AG04449 (cell line): Measurements from ENCODE around the gene DNAH5.

Experiments
- CTCF ChIA-PET: fragments of 350-600 bp; formaldehyde crosslinking; extraction: SDS; loops from one replicate; lab custom pipeline; 2021; ENCODE audit warnings: antibody characterized with exemption; lab: Yijun Ruan, JAX
- POLR2A ChIA-PET: fragments of 400-600, 350-600 bp; formaldehyde crosslinking; extraction: SDS; loops from one replicate; lab custom pipeline; 2020; ENCODE audit warnings: antibody characterized with exemption, inconsistent platforms; lab: Yijun Ruan, JAX
- DNase-seq: peaks from one replicate; pipeline ENCODE4 v3.0.0-alpha.2; 2010; ENCODE audit warnings: low read depth, low spot score
- H3K4me3 ChIP-seq: 2 replicates; pipeline ENCODE4 v1.5.1; 2011; ENCODE audit warnings: low read depth, mild to moderate bottlenecking, control low read depth, low read length
- TF ChIP-seq, protein P1 (sequence below): IDR thresholded peaks from one replicate; pipeline ENCODE4 v1.5.1; 2011; ENCODE audit warnings: mild to moderate bottlenecking, moderate library complexity, low read length, control low read depth, inconsistent platforms; ENCODE audit not compliant: insufficient read depth; ENCODE audit errors: missing control alignments

The DNAH5 gene

DNA sequence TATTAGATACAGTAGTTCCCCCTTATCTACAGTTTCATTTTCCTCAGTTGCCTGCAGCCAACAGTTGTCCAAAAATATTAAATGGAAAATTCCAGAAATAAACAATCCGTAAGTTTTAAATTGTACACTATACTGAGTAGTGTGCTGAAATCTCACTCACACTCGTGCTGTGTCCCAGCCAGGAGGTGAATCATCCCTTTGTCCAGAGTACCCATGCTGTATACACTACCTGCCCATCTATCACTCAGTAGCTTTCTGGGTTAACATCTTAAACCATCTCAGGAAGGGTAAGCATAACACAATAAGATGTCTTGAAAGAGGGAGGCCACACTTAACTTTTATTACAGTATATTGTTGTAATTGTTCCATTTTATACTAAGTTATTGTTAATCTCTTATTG is 31.7 kb upstream of the DNAH5 start:
- ChIA-PET POLR2A (no interaction called here), CTCF (interaction anchor here (0.7 to 5.1 kb wide), 13 partner anchors 175 to 1285 kb away, joined by 3 to 58 read pairs (median 4); no protein-coding TSS in a partner anchor)
- TF ChIP-seq, protein P1, sequence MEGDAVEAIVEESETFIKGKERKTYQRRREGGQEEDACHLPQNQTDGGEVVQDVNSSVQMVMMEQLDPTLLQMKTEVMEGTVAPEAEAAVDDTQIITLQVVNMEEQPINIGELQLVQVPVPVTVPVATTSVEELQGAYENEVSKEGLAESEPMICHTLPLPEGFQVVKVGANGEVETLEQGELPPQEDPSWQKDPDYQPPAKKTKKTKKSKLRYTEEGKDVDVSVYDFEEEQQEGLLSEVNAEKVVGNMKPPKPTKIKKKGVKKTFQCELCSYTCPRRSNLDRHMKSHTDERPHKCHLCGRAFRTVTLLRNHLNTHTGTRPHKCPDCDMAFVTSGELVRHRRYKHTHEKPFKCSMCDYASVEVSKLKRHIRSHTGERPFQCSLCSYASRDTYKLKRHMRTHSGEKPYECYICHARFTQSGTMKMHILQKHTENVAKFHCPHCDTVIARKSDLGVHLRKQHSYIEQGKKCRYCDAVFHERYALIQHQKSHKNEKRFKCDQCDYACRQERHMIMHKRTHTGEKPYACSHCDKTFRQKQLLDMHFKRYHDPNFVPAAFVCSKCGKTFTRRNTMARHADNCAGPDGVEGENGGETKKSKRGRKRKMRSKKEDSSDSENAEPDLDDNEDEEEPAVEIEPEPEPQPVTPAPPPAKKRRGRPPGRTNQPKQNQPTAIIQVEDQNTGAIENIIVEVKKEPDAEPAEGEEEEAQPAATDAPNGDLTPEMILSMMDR = no peak
- no peak overlapping the region for H3K4me3 ChIP-seq
- DNase-seq = no peak

- POLR2A ChIA-PET = no interaction called here
- CTCF ChIA-PET = interaction anchor here (1.0 to 5.1 kb wide), 3 partner anchors 397 to 673 kb away, joined by 3 to 58 read pairs (median 4); no protein-coding TSS in a partner anchor
These were observed 30.8 kb upstream of the DNAH5 start for GRCh38 chr5:13975246-13975645.

GRCh38 chr5:13973724-13974123 is 29.2 kb upstream of the DNAH5 start:
- TF ChIP-seq, protein P1 = no peak
- CTCF ChIA-PET = no interaction called here
- POLR2A ChIA-PET = no interaction called here

More at GRCh38 chr5:13975246-13975645, 30.8 kb upstream of the DNAH5 start:
- TF ChIP-seq, protein P1 = no peak
- no peak for DNase-seq
- no peak overlapping the region for H3K4me3 ChIP-seq

DNA sequence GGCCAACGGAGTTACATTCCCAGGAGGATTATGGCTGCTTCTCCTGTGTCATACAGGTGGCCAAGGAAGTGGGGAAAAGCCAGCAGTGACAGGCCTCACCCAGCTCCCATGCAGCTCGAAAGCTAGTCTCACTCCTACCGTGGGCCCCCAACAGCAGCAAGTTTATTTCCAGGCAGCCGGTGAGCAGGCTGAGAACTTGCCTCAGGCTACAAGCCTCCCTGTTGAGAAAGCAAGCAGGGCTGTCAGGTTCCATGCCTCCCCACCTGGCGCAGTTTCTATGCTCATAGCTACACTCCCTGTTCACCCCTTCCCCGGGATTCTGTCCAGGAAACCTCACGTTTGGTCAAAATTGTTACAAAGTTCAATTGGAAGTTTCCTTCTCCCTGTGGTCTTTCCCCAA is 27.5 kb upstream of the DNAH5 start:
- H3K4me3 ChIP-seq = no peak overlapping the region
- no peak for DNase-seq
- CTCF ChIA-PET = interaction anchor here (1.9 kb wide), 1 partner anchor 677 kb away, joined by 6 read pairs; no protein-coding TSS in a partner anchor
- POLR2A ChIA-PET = no interaction called here
- TF ChIP-seq, protein P1 = no peak

More at GRCh38 chr5:13973724-13974123, 29.2 kb upstream of the DNAH5 start:
- DNase-seq = no peak
- H3K4me3 ChIP-seq = no peak overlapping the region

- TF ChIP-seq, protein P1 = peak; percentile 67
- no peak for DNase-seq
- H3K4me3 ChIP-seq = no peak overlapping the region
- CTCF ChIA-PET = interaction anchor here (1.0 to 2.1 kb wide), 5 partner anchors 9 to 1010 kb away, joined by 3 to 15 read pairs (median 4); partner anchors contain the start of gene DNAH5
- POLR2A ChIA-PET = no interaction called here
These were observed 12.7 kb upstream of the DNAH5 start for GRCh38 chr5:13957032-13957645.

DNA sequence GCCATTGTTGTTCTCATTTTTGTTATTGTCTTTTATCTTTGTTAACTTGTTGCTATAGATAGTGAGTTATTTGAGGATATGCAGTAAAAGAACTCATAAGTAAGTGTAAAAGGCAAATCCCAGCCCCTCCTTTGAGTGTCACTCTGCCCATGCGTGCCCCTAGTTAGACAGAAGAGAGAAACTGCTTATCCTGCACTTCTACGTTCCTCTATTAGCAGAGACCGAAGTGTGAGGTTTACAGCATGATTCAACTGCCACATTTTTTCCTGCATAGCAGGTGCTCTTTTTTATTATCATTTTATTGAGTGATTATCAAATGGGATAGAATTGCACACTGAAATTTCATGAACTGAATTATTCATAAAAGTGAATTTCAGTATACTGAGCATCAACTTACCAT is 12.0 kb upstream of the DNAH5 start:
- TF ChIP-seq, protein P1 = no peak
- no peak overlapping the region for H3K4me3 ChIP-seq
- no peak for DNase-seq
- ChIA-PET POLR2A (no interaction called here), CTCF (interaction anchor here (1.0 to 2.1 kb wide), 5 partner anchors 9 to 1009 kb away, joined by 3 to 15 read pairs (median 4); partner anchors contain the start of gene DNAH5)
